Fibroblast of lung (primary cell): ENCODE results near the gene TRIP13.

Source experiments
- EZH2 ChIP-seq: IDR thresholded peaks from 2 replicates; pipeline ENCODE4 v1.5.1; 2012; ENCODE audit warnings: low read length, control low read depth, mild to moderate bottlenecking; ENCODE audit errors: missing control alignments
- TF ChIP-seq, protein P1 (sequence below), 2 donors: IDR thresholded peaks in 1 of 2; conservative IDR thresholded peaks in 1 of 2; 1 replicate in 1 of 2; 2 replicates in 1 of 2; pipeline ENCODE4 v1.5.1; 2011 to 2012; ENCODE audit warnings: low read length in 2 of 2, control low read depth in 1 of 2, inconsistent platforms in 1 of 2, low read depth in 1 of 2, mild to moderate bottlenecking in 1 of 2

DNA sequence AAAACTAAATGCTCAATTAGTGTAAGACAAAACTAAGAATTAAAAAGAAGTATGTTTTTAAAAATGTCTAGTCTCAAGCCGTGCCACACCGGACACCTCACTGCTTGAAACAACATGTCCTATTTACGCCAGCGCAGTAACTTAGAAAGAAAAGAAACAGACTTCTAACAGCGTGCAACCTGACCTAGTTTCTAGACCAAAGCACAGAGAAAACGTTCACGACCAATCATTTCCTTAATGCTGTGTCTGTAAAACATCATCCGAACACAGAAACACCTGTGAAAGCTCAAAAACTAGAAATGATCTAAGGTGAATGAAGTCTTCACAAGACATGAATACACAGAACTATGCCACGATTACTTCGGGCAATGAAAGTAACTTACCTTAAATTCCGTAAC is 4.0 kb upstream of the TRIP13 start:
- TF ChIP-seq, protein P1, sequence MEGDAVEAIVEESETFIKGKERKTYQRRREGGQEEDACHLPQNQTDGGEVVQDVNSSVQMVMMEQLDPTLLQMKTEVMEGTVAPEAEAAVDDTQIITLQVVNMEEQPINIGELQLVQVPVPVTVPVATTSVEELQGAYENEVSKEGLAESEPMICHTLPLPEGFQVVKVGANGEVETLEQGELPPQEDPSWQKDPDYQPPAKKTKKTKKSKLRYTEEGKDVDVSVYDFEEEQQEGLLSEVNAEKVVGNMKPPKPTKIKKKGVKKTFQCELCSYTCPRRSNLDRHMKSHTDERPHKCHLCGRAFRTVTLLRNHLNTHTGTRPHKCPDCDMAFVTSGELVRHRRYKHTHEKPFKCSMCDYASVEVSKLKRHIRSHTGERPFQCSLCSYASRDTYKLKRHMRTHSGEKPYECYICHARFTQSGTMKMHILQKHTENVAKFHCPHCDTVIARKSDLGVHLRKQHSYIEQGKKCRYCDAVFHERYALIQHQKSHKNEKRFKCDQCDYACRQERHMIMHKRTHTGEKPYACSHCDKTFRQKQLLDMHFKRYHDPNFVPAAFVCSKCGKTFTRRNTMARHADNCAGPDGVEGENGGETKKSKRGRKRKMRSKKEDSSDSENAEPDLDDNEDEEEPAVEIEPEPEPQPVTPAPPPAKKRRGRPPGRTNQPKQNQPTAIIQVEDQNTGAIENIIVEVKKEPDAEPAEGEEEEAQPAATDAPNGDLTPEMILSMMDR (conservative IDR thresholded peaks at IDR 0.05 in 1 of 2, IDR thresholded peaks at IDR 0.05 in 1 of 2; ENCODE audit: low read depth in 1 of 2, low read length in 2 of 2) = no peak
- no peak for TF ChIP-seq EZH2
